Urinary bladder (tissue), 4 donors: ENCODE data around the gene EHBP1. TPM values are rescaled to one million over a fixed set of nuclear protein-coding genes. Genes with fewer than 3 reads are reported as not detected.

Experiments
- DNase-seq: peaks from one replicate; pipeline ENCODE4 v3.0.0-alpha.2; 2015; ENCODE audit errors: extremely low spot score
- H3K27ac ChIP-seq: one replicate; pipeline ENCODE4 v1.5.1; 2013; ENCODE audit warnings: low read depth, mild to moderate bottlenecking, moderate library complexity
- H3K36me3 ChIP-seq: one replicate; pipeline ENCODE4 v1.6.1; 2013; ENCODE audit warnings: mild to moderate bottlenecking, moderate library complexity; ENCODE audit not compliant: insufficient read depth
- H3K4me1 ChIP-seq: one replicate; pipeline ENCODE4 v1.6.1; 2013; ENCODE audit warnings: mild to moderate bottlenecking, moderate library complexity; ENCODE audit not compliant: insufficient read depth
- H3K4me3 ChIP-seq: one replicate; pipeline ENCODE4 v1.5.1; 2013; ENCODE audit warnings: low read depth, low read length
- WGBS: extraction: QIAGEN DNeasy Blood & Tissue Kit; methylation state at CpG from one replicate; pipeline ENCODE4 v1.1.7; 2013; 5-methylcytosine and 5-hydroxymethylcytosine counted together
- polyA plus RNA-seq: library from polyadenylated mRNA; stranded (reverse); fragments of 200-250 nt; gene quantifications from one replicate; pipeline ENCODE4 v1.2.3, GENCODE V29; 2013
- total RNA-seq: library from RNA; depleted of rRNA; stranded (reverse); fragments of >200 nt; gene quantifications from one replicate; pipeline ENCODE4 v1.2.3, GENCODE V29; 2014
- donor health status: healthy with polysubstance abuse.
- donor health status: healthy.

Gene EHBP1
- total and polyA plus RNA-seq, 2 donors, result 41.0 to 145 TPM

GRCh38 chr2:62894966-62895631 lies 189.6 kb downstream of the EHBP1 start:
- DNase-seq, result no peak
- H3K36me3 ChIP-seq, result no peaks in the 10 kb centered on the region
- WGBS, result 91% methylated on average over 2 of the region's 2 CpGs
- H3K27ac ChIP-seq, result no peak overlapping the region
- peaks cover 3% of the 10 kb centered on the region for H3K4me1 ChIP-seq
- no peak overlapping the region for H3K4me3 ChIP-seq

GRCh38 chr2:62895632-62896009 lies 190.1 kb downstream of the EHBP1 start:
- no peak for DNase-seq
- Histone ChIP-seq H3K4me1 (peaks cover 3% of the 10 kb centered on the region), H3K4me3 (no peak overlapping the region), H3K27ac (no peak overlapping the region), H3K36me3 (no peaks in the 10 kb centered on the region)

GRCh38 chr2:62897187-62897827 lies 191.8 kb downstream of the EHBP1 start:
- Histone ChIP-seq H3K36me3 (no peaks in the 10 kb centered on the region), H3K27ac (no peak overlapping the region), H3K4me3 (no peak overlapping the region), H3K4me1 (peaks cover 3% of the 10 kb centered on the region)
- DNase-seq, result no peak

- no peak overlapping the region for H3K27ac ChIP-seq
- 96% methylated on average over 2 of the region's 2 CpGs for WGBS
- H3K4me3 ChIP-seq, result no peak overlapping the region
- DNase-seq, result no peak
- H3K4me1 ChIP-seq, result no peaks in the 10 kb centered on the region
- H3K36me3 ChIP-seq, result no peaks in the 10 kb centered on the region
Measured at GRCh38 chr2:62904344-62904743, 198.8 kb downstream of the EHBP1 start.

- Histone ChIP-seq H3K4me1 (no peaks in the 10 kb centered on the region), H3K27ac (no peak overlapping the region), H3K4me3 (no peak overlapping the region), H3K36me3 (no peaks in the 10 kb centered on the region)
- no peak for DNase-seq
- 88% methylated on average over 1 of the region's 1 CpG for WGBS
Measured at GRCh38 chr2:62908145-62908544, 202.6 kb downstream of the EHBP1 start.

- Histone ChIP-seq H3K36me3 (no peaks in the 10 kb centered on the region), H3K4me1 (no peaks in the 10 kb centered on the region), H3K27ac (no peak overlapping the region)
Measured at GRCh38 chr2:62913311-62913710, 207.8 kb downstream of the EHBP1 start.

GRCh38 chr2:62919041-62919440 lies 213.5 kb downstream of the EHBP1 start:
- 93% methylated on average over 2 of the region's 2 CpGs for WGBS
- no peak overlapping the region for H3K4me3 ChIP-seq
- DNase-seq, result no peak
- H3K36me3 ChIP-seq, result no peaks in the 10 kb centered on the region
- H3K4me1 ChIP-seq, result no peaks in the 10 kb centered on the region
- H3K27ac ChIP-seq, result no peak overlapping the region

More at GRCh38 chr2:62913311-62913710, 207.8 kb downstream of the EHBP1 start:
- no peak for DNase-seq
- H3K4me3 ChIP-seq, result no peak overlapping the region

- Histone ChIP-seq H3K36me3 (no peaks in the 10 kb centered on the region), H3K4me3 (no peak overlapping the region), H3K27ac (no peak overlapping the region), H3K4me1 (no peaks in the 10 kb centered on the region)
- no peak for DNase-seq
Measured at GRCh38 chr2:62920070-62920469, 214.6 kb downstream of the EHBP1 start.

GRCh38 chr2:62923242-62923641 lies 217.7 kb downstream of the EHBP1 start:
- no peak for DNase-seq
- no peaks in the 10 kb centered on the region for H3K36me3 ChIP-seq
- no peaks in the 10 kb centered on the region for H3K4me1 ChIP-seq

GRCh38 chr2:62923881-62924280 lies 218.4 kb downstream of the EHBP1 start:
- WGBS, result 96% methylated on average over 2 of the region's 2 CpGs
- DNase-seq, result no peak
- Histone ChIP-seq H3K4me1 (no peaks in the 10 kb centered on the region), H3K27ac (no peak overlapping the region), H3K36me3 (no peaks in the 10 kb centered on the region), H3K4me3 (no peak overlapping the region)

More at GRCh38 chr2:62923242-62923641, 217.7 kb downstream of the EHBP1 start:
- no peak overlapping the region for H3K27ac ChIP-seq
- H3K4me3 ChIP-seq, result no peak overlapping the region

- no peak for DNase-seq
- H3K36me3 ChIP-seq, result no peaks in the 10 kb centered on the region
- H3K27ac ChIP-seq, result no peak overlapping the region
- WGBS, result 95% methylated on average over 2 of the region's 2 CpGs
- no peak overlapping the region for H3K4me3 ChIP-seq
- H3K4me1 ChIP-seq, result no peaks in the 10 kb centered on the region
Measured at GRCh38 chr2:62928015-62928414, 222.5 kb downstream of the EHBP1 start.

- Histone ChIP-seq H3K36me3 (no peaks in the 10 kb centered on the region), H3K4me1 (no peaks in the 10 kb centered on the region), H3K4me3 (no peak overlapping the region), H3K27ac (no peak overlapping the region)
- no peak for DNase-seq
- 96% methylated on average over 3 of the region's 3 CpGs for WGBS
Measured at GRCh38 chr2:62931536-62931935, 226.0 kb downstream of the EHBP1 start.

GRCh38 chr2:62933398-62933917 lies 227.9 kb downstream of the EHBP1 start:
- 59% methylated on average over 2 of the region's 2 CpGs for WGBS
- H3K36me3 ChIP-seq, result no peaks in the 10 kb centered on the region

GRCh38 chr2:62934517-62934916 lies 229.0 kb downstream of the EHBP1 start:
- WGBS, result 77% methylated on average over 2 of the region's 2 CpGs
- Histone ChIP-seq H3K4me3 (no peak overlapping the region), H3K36me3 (no peaks in the 10 kb centered on the region), H3K4me1 (no peaks in the 10 kb centered on the region), H3K27ac (no peak overlapping the region)
- no peak for DNase-seq

More at GRCh38 chr2:62933398-62933917, 227.9 kb downstream of the EHBP1 start:
- no peak overlapping the region for H3K27ac ChIP-seq
- H3K4me3 ChIP-seq, result no peak overlapping the region
- H3K4me1 ChIP-seq, result no peaks in the 10 kb centered on the region
- no peak for DNase-seq
